T-cell (primary cell): ENCODE data around the gene CAPN2. TPM values are rescaled to one million over a fixed set of nuclear protein-coding genes. Genes with fewer than 3 reads are reported as not detected.

Experiments
- ATAC-seq, 4 experiments: fragments of 200-7000 bp in 3 of 4; fragments of 150-1000 bp in 1 of 4; cut with Tn5 transposase; replicated peaks in 1 of 4; 1 replicate in 3 of 4; 2 replicates in 1 of 4; pipeline ENCODE4 v1.10.0; 2021; ENCODE audit warnings: moderate library complexity in 3 of 4, mild to moderate bottlenecking in 2 of 4, moderate number of reproducible peaks in 1 of 4
- CTCF ChIA-PET, 2 donors: fragments of 300-600 bp; sonication (Branson Sonifier 250); formaldehyde crosslinking; loops; one replicate each; lab custom pipeline; 2022; ENCODE audit warnings: antibody characterized with exemption in 2 of 2; lab: Charles Lee
- POLR2A ChIA-PET, 2 donors: fragments of 300-600 bp; sonication (Branson Sonifier 250); formaldehyde crosslinking; loops; one replicate each; lab custom pipeline; 2022; ENCODE audit warnings: antibody characterized with exemption in 2 of 2; lab: Charles Lee
- DNase-seq, 35 experiments: peaks; one replicate each; pipeline versions ENCODE4 v3.0.0 to v3.0.0-alpha.2; 2013 to 2023
- H3K27ac ChIP-seq: one replicate; pipeline ENCODE4 v1.5.1; 2013; ENCODE audit warnings: low read length
- H3K27me3 ChIP-seq, 2 experiments: replicated peaks in 1 of 2; 1 replicate in 1 of 2; 2 replicates in 1 of 2; pipeline versions ENCODE4 v1.6.1 to v1.7.0; 2013; ENCODE audit warnings: low read length in 1 of 2, mixed read lengths in 1 of 2; ENCODE audit not compliant: control insufficient read depth in 2 of 2, insufficient read depth in 2 of 2; ENCODE audit errors: extremely low read depth in 1 of 2
- H3K36me3 ChIP-seq, 2 donors: 1 replicate in 1 of 2; 2 replicates in 1 of 2; pipeline versions ENCODE4 v1.6.1 to v1.7.0; 2013; ENCODE audit warnings: low read length in 1 of 2; ENCODE audit not compliant: control insufficient read depth in 2 of 2, insufficient read depth in 1 of 2; ENCODE audit errors: extremely low read depth in 1 of 2
- H3K4me1 ChIP-seq, 2 experiments: 1 replicate in 1 of 2; 2 replicates in 1 of 2; pipeline versions ENCODE4 v1.6.1 to v1.7.0; 2013; ENCODE audit warnings: low read length in 2 of 2, mixed read lengths in 1 of 2; ENCODE audit not compliant: insufficient read depth in 2 of 2, control insufficient read depth in 1 of 2; ENCODE audit errors: extremely low read depth in 1 of 2
- H3K4me3 ChIP-seq, 2 donors: 1 replicate in 1 of 2; 2 replicates in 1 of 2; pipeline versions ENCODE4 v1.5.1 to v1.7.0; 2013; ENCODE audit warnings: mild to moderate bottlenecking in 2 of 2, low read length in 1 of 2, moderate library complexity in 1 of 2; ENCODE audit not compliant: control insufficient read depth in 1 of 2; ENCODE audit errors: extremely low read depth in 1 of 2
- H3K9me3 ChIP-seq: 2 replicates; pipeline ENCODE4 v1.7.0; 2013
- H3K27ac Mint-ChIP-seq, 2 donors: one replicate each; pipeline ENCODE4 v1.8.0; 2020 to 2021; ENCODE audit warnings: mild to moderate bottlenecking in 2 of 2, mixed read lengths in 2 of 2
- H3K27me3 Mint-ChIP-seq, 2 donors: one replicate each; pipeline ENCODE4 v1.8.0; 2021 to 2022; ENCODE audit warnings: mixed read lengths in 2 of 2
- H3K36me3 Mint-ChIP-seq: one replicate; pipeline ENCODE4 v1.8.0; 2021; ENCODE audit warnings: mixed read lengths
- H3K4me1 Mint-ChIP-seq, 3 donors: one replicate each; pipeline ENCODE4 v1.8.0; 2020 to 2022; ENCODE audit warnings: mixed read lengths in 3 of 3, mild to moderate bottlenecking in 1 of 3
- H3K4me3 Mint-ChIP-seq, 3 donors: one replicate each; pipeline ENCODE4 v1.8.0; 2020 to 2022; ENCODE audit warnings: mild to moderate bottlenecking in 3 of 3, mixed read lengths in 3 of 3, moderate library complexity in 3 of 3
- H3K9me3 Mint-ChIP-seq, 3 donors: one replicate each; pipeline ENCODE4 v1.8.0; 2020 to 2022; ENCODE audit warnings: mixed read lengths in 3 of 3
- WGBS: methylation state at CpG from one replicate; pipeline ENCODE4 v1.1.5; 2013; ENCODE audit warnings: missing lambda C conversion rate; ENCODE audit not compliant: insufficient coverage; 5-methylcytosine and 5-hydroxymethylcytosine counted together
- total RNA-seq, 35 experiments: library from RNA in 6 of 35; stranded (reverse) in 6 of 35; fragments of 120-200 nt in 1 of 35; gene quantifications; one replicate each; pipeline versions ENCODE4 v1.2.1 to v1.2.4 and lab custom pipeline; 2013 to 2026

The CAPN2 gene
- total RNA-seq, 5 donors from 2014 or later (not counting 1 experiment from before 2014, with no cell fraction given): 146 to 206 (median 169) TPM

DNA sequence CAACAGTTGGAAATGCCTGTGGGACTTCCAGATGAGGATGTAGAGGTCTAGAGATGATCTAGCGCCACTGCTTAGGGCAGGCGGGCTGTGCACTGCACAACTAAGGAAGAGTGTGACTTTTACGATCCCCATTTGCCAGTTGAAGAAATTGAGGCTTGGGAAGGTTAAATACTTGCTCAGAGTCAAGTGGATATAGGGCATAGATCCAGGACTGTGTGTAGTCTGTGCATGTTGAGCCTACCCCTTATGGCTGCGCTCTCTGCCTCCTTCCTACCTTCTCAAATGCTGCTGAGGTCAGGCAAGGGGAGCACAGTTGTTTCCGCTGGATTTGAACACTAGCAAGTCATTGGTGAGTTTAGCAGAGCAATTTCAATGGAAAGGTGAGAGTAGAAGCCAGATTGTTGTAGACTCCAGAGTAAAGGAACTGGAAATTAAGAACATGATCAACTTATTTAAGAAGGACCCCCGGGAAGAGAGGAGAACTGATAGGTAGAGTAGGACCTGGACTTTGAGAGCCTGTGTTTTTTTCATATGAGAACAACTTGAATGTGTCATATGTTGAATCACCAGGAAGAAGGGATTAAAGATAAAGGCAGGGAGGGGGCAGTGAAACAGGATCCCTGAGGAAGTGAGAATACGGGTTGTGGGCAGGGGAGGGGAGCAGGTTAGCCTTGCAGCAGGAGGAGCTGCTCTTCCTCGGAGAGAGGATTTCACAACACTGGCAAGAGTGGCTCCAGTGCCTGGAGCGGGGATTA, 2.7 kb downstream of the CAPN2 start:
- no peaks in the 10 kb centered on the region for H3K27me3 Mint-ChIP-seq
- Histone ChIP-seq H3K36me3 (peaks cover 0 to 27% of the 10 kb centered on the region in 2 donors), H3K9me3 (no peaks in the 10 kb centered on the region), H3K27me3 (no peaks in the 10 kb centered on the region), H3K4me1 (peaks cover 43 to 80% of the 10 kb centered on the region in 2 experiments), H3K27ac (peak overlapping the region; percentile 83), H3K4me3 (no peak overlapping the region)
- no peaks in the 10 kb centered on the region for H3K9me3 Mint-ChIP-seq
- 61% methylated on average over 6 of the region's 9 CpGs for WGBS
- no peak for DNase-seq
- peaks cover 69 to 82% (median 81%) of the 10 kb centered on the region in 3 donors for H3K4me1 Mint-ChIP-seq
- peak overlapping the region; percentile 51 to 83 (median 77) for H3K4me3 Mint-ChIP-seq
- ChIA-PET CTCF (no interaction called here), POLR2A (no interaction called here)
- H3K27ac Mint-ChIP-seq: peak overlapping the region; percentile 97
- no peak for ATAC-seq
- H3K36me3 Mint-ChIP-seq: peaks cover 20% of the 10 kb centered on the region

DNA sequence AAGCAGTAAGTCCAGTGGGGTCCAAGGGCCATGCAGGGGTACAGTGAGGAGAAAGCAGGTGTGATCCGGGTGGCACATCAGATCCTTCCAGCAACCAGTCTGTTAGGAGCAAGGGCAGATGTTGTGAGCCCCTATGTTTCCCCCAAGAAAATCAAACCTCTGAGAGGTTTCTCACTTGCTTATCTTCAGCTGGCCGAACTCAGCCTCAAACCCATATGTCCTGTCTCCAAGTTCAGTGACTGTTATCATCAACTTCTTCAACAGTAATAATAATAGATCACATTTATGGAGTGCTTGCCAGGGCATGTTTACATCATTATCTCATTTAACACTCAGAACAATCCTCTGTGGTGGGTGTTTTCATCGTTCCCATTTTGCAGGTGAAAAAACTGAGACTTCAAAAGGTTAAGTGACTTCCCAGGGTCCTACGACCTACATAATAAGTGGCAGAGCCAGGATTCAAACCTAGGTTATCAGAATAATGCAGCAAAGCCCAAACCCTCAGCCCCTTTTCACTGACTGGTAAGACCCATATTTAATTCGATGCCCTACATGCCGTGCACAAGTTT, 3.3 kb downstream of the CAPN2 start:
- peak overlapping the region; percentile 51 to 83 (median 77) for H3K4me3 Mint-ChIP-seq
- H3K36me3 Mint-ChIP-seq: peaks cover 25% of the 10 kb centered on the region

DNA sequence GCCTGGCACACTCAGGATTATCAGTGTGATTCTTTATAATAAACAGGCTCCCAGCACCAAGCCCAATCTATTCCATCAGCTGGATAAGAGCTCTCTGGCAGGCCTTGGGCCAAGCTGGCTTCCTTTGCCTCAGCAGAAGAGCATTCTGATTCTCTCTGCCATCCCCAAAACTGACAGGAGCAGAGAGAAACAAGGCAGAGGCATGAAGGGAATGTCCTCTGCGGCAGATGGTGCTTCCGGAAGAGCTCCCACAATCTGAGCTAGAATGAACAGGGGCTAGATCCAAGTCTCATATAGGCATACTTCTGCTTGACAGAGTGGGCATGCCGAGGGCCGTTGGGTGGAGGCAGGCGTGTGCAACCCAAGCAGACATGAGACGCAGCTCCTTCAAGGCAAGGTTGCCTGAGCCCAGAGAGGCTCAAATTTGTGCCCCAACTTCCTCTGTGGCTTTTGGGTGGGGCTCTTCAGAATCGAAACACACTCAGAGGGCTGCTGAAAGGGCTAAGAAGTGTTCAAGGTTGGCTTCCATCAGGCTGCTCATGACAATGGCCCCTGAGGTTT, 4.0 kb downstream of the CAPN2 start:
- H3K36me3 Mint-ChIP-seq: peaks cover 30% of the 10 kb centered on the region
- peaks cover 70 to 84% (median 83%) of the 10 kb centered on the region in 3 donors for H3K4me1 Mint-ChIP-seq
- peak overlapping the region; percentile 97 for H3K27ac Mint-ChIP-seq

More for the DNA sequence above, 3.3 kb downstream of the CAPN2 start:
- H3K36me3 ChIP-seq: peaks cover 0 to 34% of the 10 kb centered on the region in 2 donors
- no peak for ATAC-seq
- no peaks in the 10 kb centered on the region for H3K27me3 ChIP-seq
- Mint-ChIP-seq H3K27me3 (no peaks in the 10 kb centered on the region), H3K27ac (peak overlapping the region; percentile 97), H3K9me3 (no peaks in the 10 kb centered on the region), H3K4me1 (peaks cover 70 to 84% (median 83%) of the 10 kb centered on the region in 3 donors)
- WGBS: 58% methylated on average over 2 of the region's 6 CpGs
- ChIA-PET CTCF (interaction anchor here (1.0 to 1.8 kb wide), 3 partner anchors 9 to 33 kb away, joined by 3 to 7 read pairs (median 5); no protein-coding TSS in a partner anchor), POLR2A (no interaction called here)
- peak overlapping the region; percentile 83 for H3K27ac ChIP-seq
- H3K4me3 ChIP-seq: no peak overlapping the region
- H3K9me3 ChIP-seq: no peaks in the 10 kb centered on the region
- DNase-seq: no peak
- peaks cover 43 to 81% of the 10 kb centered on the region in 2 experiments for H3K4me1 ChIP-seq

DNA sequence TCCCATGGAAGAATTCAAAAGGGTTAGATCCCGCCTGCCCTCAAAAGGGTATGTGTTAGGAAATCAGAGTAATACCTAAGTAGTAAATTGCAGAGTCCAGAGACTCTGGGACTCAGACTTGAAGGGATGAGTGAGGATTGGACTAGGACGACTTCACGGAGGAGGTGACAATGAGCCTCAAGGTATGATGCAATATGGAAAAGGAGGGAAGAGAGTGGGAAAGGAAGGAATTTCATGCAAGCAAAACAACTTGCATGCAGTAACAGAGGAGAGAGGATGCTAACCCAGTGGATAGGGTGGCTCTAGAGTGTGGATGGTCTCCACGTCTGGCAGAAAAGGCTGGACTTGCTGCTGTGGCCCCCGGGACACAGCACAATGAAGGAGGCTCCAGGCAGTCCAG, 4.8 kb downstream of the CAPN2 start:
- CTCF ChIA-PET: interaction anchor here (1.0 to 1.8 kb wide), 3 partner anchors 10 to 19 kb away, joined by 3 to 5 read pairs (median 5); no protein-coding TSS in a partner anchor
- no peak for ATAC-seq
- peaks cover 72 to 86% (median 83%) of the 10 kb centered on the region in 3 donors for H3K4me1 Mint-ChIP-seq
- no peak for DNase-seq
- H3K27ac Mint-ChIP-seq: peak overlapping the region; percentile 97
- H3K9me3 Mint-ChIP-seq: no peaks in the 10 kb centered on the region
- H3K9me3 ChIP-seq: no peaks in the 10 kb centered on the region
- peak overlapping the region; percentile 51 to 83 (median 77) for H3K4me3 Mint-ChIP-seq
- H3K27me3 ChIP-seq: no peaks in the 10 kb centered on the region
- H3K27me3 Mint-ChIP-seq: no peaks in the 10 kb centered on the region
- peaks cover 43 to 79% of the 10 kb centered on the region in 2 experiments for H3K4me1 ChIP-seq
- 70% methylated on average over 4 of the region's 5 CpGs for WGBS
- POLR2A ChIA-PET: interaction anchor here (0.6 to 1.0 kb wide), 4 partner anchors 10 to 57 kb away, joined by 3 read pairs; no protein-coding TSS in a partner anchor
- peak overlapping the region in 1 of 2 donors; percentile 16 for H3K4me3 ChIP-seq
- peak overlapping the region; percentile 83 for H3K27ac ChIP-seq
- peaks cover 0 to 47% of the 10 kb centered on the region in 2 donors for H3K36me3 ChIP-seq
- H3K36me3 Mint-ChIP-seq: peaks cover 36% of the 10 kb centered on the region

More for the DNA sequence above, 4.0 kb downstream of the CAPN2 start:
- Histone ChIP-seq H3K9me3 (no peaks in the 10 kb centered on the region), H3K36me3 (peaks cover 0 to 41% of the 10 kb centered on the region in 2 donors), H3K4me3 (peak overlapping the region in 1 of 2 donors; percentile 16), H3K27ac (peak overlapping the region; percentile 83), H3K27me3 (no peaks in the 10 kb centered on the region), H3K4me1 (peaks cover 43 to 82% of the 10 kb centered on the region in 2 experiments)
- DNase-seq: peak; percentile 14 to 81 (median 48)
- 4% methylated on average over 7 of the region's 7 CpGs for WGBS
- CTCF ChIA-PET: interaction anchor here (0.6 to 1.8 kb wide), 6 partner anchors 9 to 33 kb away, joined by 3 to 7 read pairs (median 4); no protein-coding TSS in a partner anchor
- ATAC-seq: peak; percentile 67 to 76 (median 74)
- POLR2A ChIA-PET: interaction anchor here in 1 of 2 donors (0.9 to 1.0 kb wide), 2 partner anchors 33 to 58 kb away, joined by 3 read pairs; no protein-coding TSS in a partner anchor
- Mint-ChIP-seq H3K9me3 (no peaks in the 10 kb centered on the region), H3K4me3 (peak overlapping the region; percentile 51 to 83 (median 77)), H3K27me3 (no peaks in the 10 kb centered on the region)

DNA sequence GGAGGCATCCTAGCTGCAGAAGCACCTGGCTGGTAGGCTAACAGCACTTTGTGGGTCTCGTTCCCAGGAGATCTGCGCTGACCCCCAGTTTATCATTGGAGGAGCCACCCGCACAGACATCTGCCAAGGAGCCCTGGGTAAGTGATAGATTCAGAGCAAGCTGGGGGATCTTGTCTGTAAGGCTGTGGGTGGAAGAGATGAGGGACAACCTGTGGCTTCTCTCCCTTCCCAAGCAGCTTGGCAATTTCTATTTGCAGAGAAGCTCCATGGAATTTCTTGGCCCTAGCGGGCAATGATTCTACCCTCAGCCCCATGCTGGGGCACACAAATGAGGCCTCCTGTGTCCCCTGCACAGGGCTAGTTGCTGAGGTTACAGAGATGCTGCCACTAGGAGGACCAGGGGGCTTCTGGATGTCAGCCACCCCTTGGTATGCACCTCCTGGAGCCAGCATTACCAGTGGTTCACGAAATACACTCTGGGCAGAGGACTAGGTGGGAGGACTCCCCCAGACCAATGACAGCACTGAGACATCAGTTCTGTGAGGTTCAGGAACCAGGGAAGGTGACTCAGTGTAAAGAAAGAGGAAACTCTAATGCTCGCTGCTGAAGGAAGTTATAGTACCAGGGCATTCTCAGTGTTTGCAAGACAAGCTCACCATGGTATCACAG, 5.5 kb downstream of the CAPN2 start:
- Histone ChIP-seq H3K9me3 (no peaks in the 10 kb centered on the region), H3K4me3 (no peak overlapping the region), H3K4me1 (peaks cover 43 to 84% of the 10 kb centered on the region in 2 experiments), H3K27ac (peak overlapping the region; percentile 83), H3K27me3 (no peaks in the 10 kb centered on the region), H3K36me3 (peaks cover 0 to 51% of the 10 kb centered on the region in 2 donors)
- Mint-ChIP-seq H3K27ac (peak overlapping the region; percentile 97), H3K27me3 (no peaks in the 10 kb centered on the region), H3K36me3 (peaks cover 36% of the 10 kb centered on the region), H3K9me3 (no peaks in the 10 kb centered on the region), H3K4me3 (peak overlapping the region in 1 of 3 donors; percentile 83), H3K4me1 (peaks cover 72 to 90% (median 84%) of the 10 kb centered on the region in 3 donors)
- DNase-seq (peak in 1 of 35 experiments; percentile 19), ATAC-seq (no peak)
- ChIA-PET POLR2A (interaction anchor here (0.6 to 1.0 kb wide), 2 partner anchors 10 to 23 kb away, joined by 3 read pairs; no protein-coding TSS in a partner anchor), CTCF (interaction anchor here (0.6 kb wide), 2 partner anchors 39 to 111 kb away, joined by 3 to 8 read pairs; no protein-coding TSS in a partner anchor)
- 85% methylated on average over 5 of the region's 6 CpGs for WGBS
